NCI-H187 (cell line): ENCODE data around the gene PDZD2.

Source experiments
- DNase-seq, 2 experiments: peaks; one replicate each; lab custom pipeline; 2025; lab: John Stamatoyannopoulos, UW

Gene PDZD2

GRCh38 chr5:31638345-31638744 is 586 bp upstream of the PDZD2 start:
- no peak for DNase-seq

- DNase-seq = no peak
Observed at GRCh38 chr5:31639481-31640411, 815 bp downstream of the PDZD2 start.

- no peak for DNase-seq
Observed at GRCh38 chr5:31640573-31640972, 1.6 kb downstream of the PDZD2 start.

- DNase-seq = no peak
Observed at GRCh38 chr5:31641059-31641458, 2.1 kb downstream of the PDZD2 start.

- no peak for DNase-seq
Observed at GRCh38 chr5:31641575-31641974, 2.6 kb downstream of the PDZD2 start.

GRCh38 chr5:31645420-31646081 is 6.6 kb downstream of the PDZD2 start:
- no peak for DNase-seq

GRCh38 chr5:31648326-31648725 is 9.4 kb downstream of the PDZD2 start:
- DNase-seq = no peak

- DNase-seq = no peak
Observed at GRCh38 chr5:31651241-31651640, 12.3 kb downstream of the PDZD2 start.

- no peak for DNase-seq
Observed at GRCh38 chr5:31655491-31655890, 16.6 kb downstream of the PDZD2 start.

GRCh38 chr5:31656806-31657205 is 17.9 kb downstream of the PDZD2 start:
- DNase-seq = no peak

GRCh38 chr5:31657315-31657979 is 18.5 kb downstream of the PDZD2 start:
- no peak for DNase-seq

- no peak for DNase-seq
Observed at GRCh38 chr5:31661257-31661656, 22.3 kb downstream of the PDZD2 start.

- no peak for DNase-seq
Observed at GRCh38 chr5:31663519-31663918, 24.6 kb downstream of the PDZD2 start.

GRCh38 chr5:31664566-31664965 is 25.6 kb downstream of the PDZD2 start:
- no peak for DNase-seq

GRCh38 chr5:31671339-31671741 is 32.4 kb downstream of the PDZD2 start:
- DNase-seq = no peak

GRCh38 chr5:31674371-31674951 is 35.5 kb downstream of the PDZD2 start:
- no peak for DNase-seq

GRCh38 chr5:31675472-31675871 is 36.5 kb downstream of the PDZD2 start:
- DNase-seq = no peak

- DNase-seq = no peak
Observed at GRCh38 chr5:31678180-31678579, 39.2 kb downstream of the PDZD2 start.

GRCh38 chr5:31680528-31680927 is 41.6 kb downstream of the PDZD2 start:
- DNase-seq = no peak

- no peak for DNase-seq
Observed at GRCh38 chr5:31682025-31682424, 43.1 kb downstream of the PDZD2 start.

- no peak for DNase-seq
Observed at GRCh38 chr5:31682851-31683250, 43.9 kb downstream of the PDZD2 start.

- DNase-seq = no peak
Observed at GRCh38 chr5:31688515-31689092, 49.7 kb downstream of the PDZD2 start.
